RKO (cell line): ENCODE results near the gene RENBP.

Experiments used
- DNase-seq: peaks from one replicate; pipeline ENCODE4 v3.0.0-alpha.2; 2016; ENCODE audit warnings: low spot score

Gene RENBP

GRCh38 chrX:153888344-153888743, 56.1 kb downstream of the RENBP start:
- no peak for DNase-seq

DNA sequence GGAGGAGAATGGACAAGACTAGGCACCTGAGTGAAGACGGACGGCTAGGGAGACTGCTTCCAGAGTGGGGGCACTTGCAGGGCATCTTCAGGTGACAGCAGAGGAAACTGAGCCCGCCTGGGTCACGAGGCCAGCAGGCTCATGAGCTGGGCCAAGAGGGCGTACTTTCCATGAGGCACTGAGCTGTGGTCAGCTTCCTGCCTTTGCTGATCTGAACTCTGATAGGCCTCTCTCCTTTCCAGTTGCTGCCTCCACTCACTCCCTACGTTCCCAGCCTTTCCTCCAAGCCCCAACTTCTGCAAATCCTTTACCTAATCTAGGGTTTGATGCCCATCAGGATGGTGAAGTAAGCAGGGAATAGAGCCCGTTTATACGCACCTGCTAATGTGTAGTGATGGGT, 57.1 kb downstream of the RENBP start:
- no peak for DNase-seq

GRCh38 chrX:153886915-153887314, 57.5 kb downstream of the RENBP start:
- no peak for DNase-seq

- DNase-seq = no peak
Observed at GRCh38 chrX:153885968-153886903, 58.2 kb downstream of the RENBP start, which contains the start of gene L1CAM. L1CAM (minus strand) TSS chrX:153886173; CDS start chrX:153875836, 10,337 bp downstream.
